NCI-H1694 (cell line): ENCODE data around the gene IFNL2.
"Not testable (repeated sequence)": the region's sequence is repeated elsewhere in the genome, so short reads cannot be mapped to it uniquely, and the experiment has no call there.

Experiments used
- DNase-seq: peaks from one replicate; lab custom pipeline; 2025; lab: John Stamatoyannopoulos, UW

The IFNL2 gene

GRCh38 chr19:39253374-39254149 is 14.6 kb upstream of the IFNL2 start:
- DNase-seq = no peak

- DNase-seq = no peak
Observed at GRCh38 chr19:39254531-39255345, 13.5 kb upstream of the IFNL2 start.

GRCh38 chr19:39257227-39257626 is 11.0 kb upstream of the IFNL2 start:
- DNase-seq = no peak

GRCh38 chr19:39261704-39262103 is 6.5 kb upstream of the IFNL2 start:
- DNase-seq = no peak

GRCh38 chr19:39262496-39262895 is 5.7 kb upstream of the IFNL2 start:
- no peak for DNase-seq

GRCh38 chr19:39263912-39264305 is 4.3 kb upstream of the IFNL2 start:
- no peak for DNase-seq

- DNase-seq = no peak
Observed at GRCh38 chr19:39264306-39265290, 3.6 kb upstream of the IFNL2 start.

GRCh38 chr19:39265321-39265916 is 2.8 kb upstream of the IFNL2 start:
- no peak for DNase-seq

- not testable (repeated sequence) for DNase-seq
Observed at GRCh38 chr19:39268531-39269223, 481 bp downstream of the IFNL2 start.

GRCh38 chr19:39269369-39269768 is 1.2 kb downstream of the IFNL2 start:
- not testable (repeated sequence) for DNase-seq

- no peak for DNase-seq
Observed at GRCh38 chr19:39270036-39270871, 2.1 kb downstream of the IFNL2 start.

GRCh38 chr19:39273859-39274258 is 5.7 kb downstream of the IFNL2 start:
- not testable (repeated sequence) for DNase-seq

- no peak for DNase-seq
Observed at GRCh38 chr19:39275578-39275977, 7.4 kb downstream of the IFNL2 start.

- DNase-seq = no peak
Observed at GRCh38 chr19:39276740-39277139, 8.5 kb downstream of the IFNL2 start.

GRCh38 chr19:39277598-39277997 is 9.4 kb downstream of the IFNL2 start:
- no peak for DNase-seq

- no peak for DNase-seq
Observed at GRCh38 chr19:39282021-39282420, 13.8 kb downstream of the IFNL2 start.

GRCh38 chr19:39284032-39284431 is 15.8 kb downstream of the IFNL2 start:
- no peak for DNase-seq

- no peak for DNase-seq
Observed at GRCh38 chr19:39293394-39293793, 25.2 kb downstream of the IFNL2 start.

- no peak for DNase-seq
Observed at GRCh38 chr19:39296055-39296645, 28.0 kb downstream of the IFNL2 start, which contains the start of gene IFNL1. IFNL1 (plus strand) TSS chr19:39296407; CDS start chr19:39296422, 15 bp downstream.

GRCh38 chr19:39296906-39297305 is 28.7 kb downstream of the IFNL2 start:
- no peak for DNase-seq
